GM12878 (cell line): ENCODE results near the gene CD82. TPM values are rescaled to one million over a fixed set of nuclear protein-coding genes. Genes with fewer than 3 reads are reported as not detected.

Experiments
- ATAC-seq: fragments of 200-7000 bp; cut with Tn5 transposase; 3 replicates; pipeline ENCODE4 v1.9.1; 2020; ENCODE audit warnings: mild to moderate bottlenecking, moderate library complexity
- BruUV-seq: library from RNA; stranded (reverse); fragments of 400-500 nt; replicated peaks from 2 replicates; lab custom pipeline; 2021; lab: Mats Ljungman, UMichigan
- CTCF ChIA-PET: fragments of 300-600 bp; sonication (Branson Sonifier 250); formaldehyde crosslinking; extraction: SDS; loops from one replicate; lab custom pipeline; 2021; ENCODE audit warnings: inconsistent platforms; lab: Yijun Ruan, JAX
- POLR2A ChIA-PET: fragments of 350-600 bp; formaldehyde crosslinking; extraction: SDS; loops from one replicate; lab custom pipeline; 2021; ENCODE audit warnings: inconsistent platforms; lab: Charles Lee
- RAD21 ChIA-PET: fragments of 300-600 bp; sonication (Branson Sonifier 250); formaldehyde crosslinking; loops from one replicate; lab custom pipeline; 2023; ENCODE audit warnings: antibody characterized with exemption; ENCODE audit not compliant: unreplicated experiment; lab: Charles Lee
- SMC1A ChIA-PET: fragments of 300-600 bp; sonication (Branson Sonifier 250); formaldehyde crosslinking; loops from one replicate; lab custom pipeline; 2023; ENCODE audit not compliant: unreplicated experiment, uncharacterized antibody; lab: Charles Lee
- DNase-seq: peaks from one replicate; pipeline ENCODE4 v3.0.0-alpha.2; 2011; ENCODE audit warnings: low read depth, low spot score
- FAIRE-seq: peaks from 3 replicates; lab custom pipeline; 2011; peaks lifted over from hg19 to GRCh38; lab: Jason Lieb, UNC
- H2AFZ ChIP-seq: 2 replicates; pipeline ENCODE4 v1.6.0; 2011; ENCODE audit warnings: low read depth, low read length, control low read depth; ENCODE audit not compliant: control insufficient read depth
- H3K27ac ChIP-seq: 2 replicates; pipeline ENCODE4 v1.5.1; 2011; ENCODE audit warnings: control low read depth; ENCODE audit not compliant: control insufficient read depth, insufficient read depth
- H3K27me3 ChIP-seq, 2 experiments: replicated peaks in 1 of 2; 2 replicates each; pipeline versions ENCODE4 v1.6.0 to v1.6.1; 2011; ENCODE audit warnings: low read length in 1 of 2; ENCODE audit not compliant: control insufficient read depth in 2 of 2, insufficient read depth in 2 of 2
- H3K36me3 ChIP-seq, 2 experiments: 2 replicates each; pipeline ENCODE4 v1.5.1; 2011; ENCODE audit warnings: low read length in 1 of 2; ENCODE audit not compliant: control insufficient read depth in 2 of 2, insufficient read depth in 2 of 2
- H3K4me1 ChIP-seq: 2 replicates; pipeline ENCODE4 v1.6.1; 2011; ENCODE audit warnings: mild to moderate bottlenecking, low read length, moderate library complexity, mixed read lengths; ENCODE audit not compliant: control insufficient read depth, insufficient read depth
- H3K4me2 ChIP-seq: 2 replicates; pipeline ENCODE4 v1.6.0; 2011; ENCODE audit warnings: control low read depth; ENCODE audit not compliant: control insufficient read depth, insufficient read depth
- H3K4me3 ChIP-seq: fragments of 200-600 bp; sonication (generic); 2 replicates; pipeline ENCODE4 v1.5.1; 2016
- H3K79me2 ChIP-seq: 2 replicates; pipeline ENCODE4 v1.6.0; 2011; ENCODE audit warnings: low read length; ENCODE audit not compliant: control insufficient read depth, insufficient read depth
- H3K9ac ChIP-seq: 2 replicates; pipeline ENCODE4 v1.8.0; 2011; ENCODE audit warnings: low read length, control low read depth, mixed read lengths; ENCODE audit not compliant: control insufficient read depth, insufficient read depth
- H3K9me3 ChIP-seq: replicated peaks from 3 replicates; pipeline ENCODE4 v1.5.1; 2011; ENCODE audit warnings: mild to moderate bottlenecking, low read length; ENCODE audit not compliant: control insufficient read depth, insufficient read depth
- H4K20me1 ChIP-seq: 2 replicates; pipeline ENCODE4 v1.6.0; 2011; ENCODE audit not compliant: control insufficient read depth, insufficient read depth
- BCL3 ChIP-seq: IDR thresholded peaks from 2 replicates; pipeline ENCODE4 v1.6.1; 2011; ENCODE audit warnings: borderline replicate concordance, low read depth, mild to moderate bottlenecking, moderate library complexity, low read length; ENCODE audit not compliant: insufficient read depth, poor library complexity, severe bottlenecking
- ETV6 ChIP-seq, 2 experiments: fragments of 450-650 bp in 1 of 2; IDR thresholded peaks in 1 of 2; conservative IDR thresholded peaks in 1 of 2; 2 replicates each; pipeline ENCODE4 v1.6.1; 2014; ENCODE audit warnings: antibody characterized with exemption in 1 of 2, borderline replicate concordance in 1 of 2, low read depth in 1 of 2, mild to moderate bottlenecking in 1 of 2, moderate library complexity in 1 of 2
- HDGF ChIP-seq: fragments of 450-650 bp; IDR thresholded peaks from 2 replicates; pipeline ENCODE4 v1.6.1; 2016; ENCODE audit warnings: antibody characterized with exemption
- MYB ChIP-seq: fragments of 150-350 bp; IDR thresholded peaks from 2 replicates; pipeline ENCODE4 v1.6.1; 2014; ENCODE audit warnings: mild to moderate bottlenecking, low read depth, low read length, borderline replicate concordance
- RUNX3 ChIP-seq: IDR thresholded peaks from 2 replicates; pipeline ENCODE4 v1.6.1; 2012; ENCODE audit warnings: low read length, inconsistent platforms
- SREBF2 ChIP-seq: IDR thresholded peaks from 2 replicates; pipeline ENCODE4 v1.6.1; 2012; ENCODE audit warnings: mild to moderate bottlenecking, low read length
- TAF1 ChIP-seq: IDR thresholded peaks from 2 replicates; pipeline ENCODE4 v1.6.1; 2011; ENCODE audit warnings: mild to moderate bottlenecking, low read depth, low read length, borderline replicate concordance
- TARDBP ChIP-seq: IDR thresholded peaks from 2 replicates; pipeline ENCODE4 v1.6.1; 2016; ENCODE audit warnings: borderline replicate concordance
- WGBS: methylation state at CpG from one replicate; pipeline ENCODE4 v1.1.6; 2016; ENCODE audit warnings: low lambda C conversion rate; ENCODE audit not compliant: insufficient replicate concordance, insufficient coverage; ENCODE audit errors: missing lambda C conversion rate; 5-methylcytosine and 5-hydroxymethylcytosine counted together
- in situ Hi-C: fragments of 300-500 bp; cut with MboI; formaldehyde crosslinking; loops from 9 replicates; pipeline ENCODE4 v1.14.3; 2018; ENCODE audit warnings: mixed read lengths
- intact Hi-C: fragments of 100-400 bp; cut with micrococcal nuclease; formaldehyde crosslinking; loops from one replicate; pipeline ENCODE4 v1.14.2; 2022; ENCODE audit not compliant: unreplicated experiment
- polyA plus RNA-seq, 11 experiments: library from polyadenylated mRNA; depleted of rRNA in 4 of 11; unstranded in 6 of 11; stranded (reverse) in 5 of 11; fragments of >200 nt; fragmentation: Nextera tagmentation in 4 of 11; fragmentation: Illumina TruSeq in 1 of 11; extraction: Ambion mirVana in 4 of 11; extraction: Trizol in 1 of 11; gene quantifications; 1 replicate in 1 of 11; 2 replicates in 10 of 11; pipeline versions ENCODE4 v1.2.1 to v1.2.3, GENCODE V29; 2011 to 2016; ENCODE audit warnings: inconsistent platforms in 2 of 11, missing spikeins in 2 of 11, low read depth in 1 of 11
- total RNA-seq, 4 experiments: library from RNA; depleted of rRNA in 3 of 4; stranded (reverse); fragments of >200 nt in 3 of 4; fragmentation: Illumina TruSeq in 1 of 4; extraction: Trizol in 1 of 4; gene quantifications; 2 replicates each; pipeline versions ENCODE4 v1.2.1 to v1.2.3, GENCODE V29; 2013 to 2021
- TF ChIP-seq, protein P1 (sequence below): fragments of 450-650 bp; IDR thresholded peaks from 2 replicates; pipeline ENCODE4 v1.6.1; 2018; ENCODE audit warnings: mild to moderate bottlenecking, low read depth, moderate library complexity; ENCODE audit not compliant: partially characterized antibody

CD82 gene
- total and polyA plus RNA-seq, 10 of the 15 experiments (the other 5 are each of a cell fraction or from before 2014, with no cell fraction given): 5.2 to 180 (median 84.7) TPM

DNA sequence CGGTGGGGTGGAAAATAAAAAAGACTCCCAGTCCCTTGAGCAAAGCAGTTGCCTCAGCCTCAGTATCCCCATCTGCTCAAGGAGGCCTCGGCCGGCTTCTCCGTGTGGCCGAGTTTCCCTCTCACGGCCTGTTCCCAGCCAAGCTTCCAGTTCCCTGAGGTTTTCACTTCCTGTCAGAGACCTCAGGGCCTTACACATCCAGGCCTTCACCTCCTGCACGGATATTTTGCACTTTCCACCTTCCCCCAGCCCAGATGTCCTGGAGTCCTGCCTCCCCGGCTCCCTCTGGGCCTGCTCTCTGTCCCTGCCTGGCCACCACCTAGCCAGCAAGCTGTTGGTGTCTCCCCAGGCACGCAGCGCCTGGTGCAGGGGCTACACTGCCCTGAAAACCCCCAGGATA is 41.1 kb upstream of the CD82 start (continued):
- TF ChIP-seq TARDBP: no peak

GRCh38 chr11:44524751-44525201 is 40.7 kb upstream of the CD82 start:
- FAIRE-seq (no peak), DNase-seq (no peak), ATAC-seq (no peak)
- peaks cover under 1 to 2% of the 10 kb centered on the region in 2 experiments; a peak in 1 of 4 replicates for H3K27me3 ChIP-seq
- no peaks in the 10 kb centered on the region for H3K79me2 ChIP-seq
- SMC1A ChIA-PET: no interaction called here
- no peaks in the 10 kb centered on the region for H3K9me3 ChIP-seq
- TF ChIP-seq HDGF (no peak), RUNX3 (no peak)
- BruUV-seq: no TSS peak
- in situ Hi-C loops (no loop called here), intact Hi-C loops (no loop called here)
- CTCF ChIA-PET: interaction anchor here (0.6 to 2.1 kb wide), 3 partner anchors 10 to 311 kb away, joined by 3 to 10 read pairs (median 3); no protein-coding TSS in a partner anchor
- H3K9ac ChIP-seq: no peak overlapping the region
- no peak overlapping the region for H2AFZ ChIP-seq
- RAD21 ChIA-PET: no interaction called here
- H3K4me3 ChIP-seq: no peak overlapping the region
- no peaks in the 10 kb centered on the region for H4K20me1 ChIP-seq
- POLR2A ChIA-PET: no interaction called here
- H3K4me2 ChIP-seq: no peak overlapping the region
- no peaks in the 10 kb centered on the region for H3K4me1 ChIP-seq
- no peaks in the 10 kb centered on the region for H3K36me3 ChIP-seq
- H3K27ac ChIP-seq: no peak overlapping the region
- 14% methylated on average over 12 of the region's 12 CpGs for WGBS

DNA sequence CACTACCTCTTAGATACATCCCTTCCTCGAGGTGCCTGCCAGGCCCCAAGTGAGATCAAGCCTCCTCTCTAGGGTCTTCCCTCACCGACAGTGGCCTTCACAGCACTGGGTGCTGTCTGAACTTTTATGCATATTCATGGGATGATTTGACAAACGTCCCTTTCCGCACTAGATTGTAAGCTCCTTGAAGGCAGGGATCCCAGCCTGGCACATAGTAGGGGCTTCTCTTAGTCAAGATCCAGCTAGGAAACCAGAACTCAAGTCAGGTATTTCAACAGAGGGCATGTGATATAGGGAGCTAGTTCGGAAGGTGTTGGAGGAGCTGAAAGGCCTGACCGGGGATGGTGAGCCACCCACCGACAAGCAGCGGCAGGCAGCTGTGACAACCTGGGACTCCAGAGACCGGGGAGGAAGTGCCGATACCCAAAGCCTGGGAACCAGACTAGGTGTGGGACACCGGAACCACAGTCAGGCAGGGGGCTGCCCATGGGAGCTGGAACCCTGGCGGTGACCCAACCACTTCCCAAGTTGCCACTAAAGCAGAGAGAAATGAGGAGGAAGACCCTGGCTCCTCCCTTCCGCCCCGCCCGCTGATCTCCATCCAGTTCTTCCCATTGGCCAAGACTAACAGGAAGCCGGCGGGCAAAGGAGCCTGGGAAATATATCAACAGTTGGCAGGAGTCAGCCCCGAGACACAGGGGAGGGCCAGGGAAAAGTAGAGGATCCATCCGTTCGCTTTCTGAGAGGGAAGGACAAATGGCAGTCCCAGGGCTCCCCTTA is 39.8 kb upstream of the CD82 start:
- WGBS: 69% methylated on average over 20 of the region's 20 CpGs
- no peak for DNase-seq
- no peak for TF ChIP-seq ETV6 (conservative IDR thresholded peaks at IDR 0.05 in 1 of 2, IDR thresholded peaks at IDR 0.05 in 1 of 2; ENCODE audit: borderline replicate concordance in 1 of 2, low read depth in 1 of 2)
- no peak for TF ChIP-seq MYB
- no peak for TF ChIP-seq TAF1
- TF ChIP-seq SREBF2: no peak
- TF ChIP-seq BCL3: no peak
- TF ChIP-seq, protein P1, sequence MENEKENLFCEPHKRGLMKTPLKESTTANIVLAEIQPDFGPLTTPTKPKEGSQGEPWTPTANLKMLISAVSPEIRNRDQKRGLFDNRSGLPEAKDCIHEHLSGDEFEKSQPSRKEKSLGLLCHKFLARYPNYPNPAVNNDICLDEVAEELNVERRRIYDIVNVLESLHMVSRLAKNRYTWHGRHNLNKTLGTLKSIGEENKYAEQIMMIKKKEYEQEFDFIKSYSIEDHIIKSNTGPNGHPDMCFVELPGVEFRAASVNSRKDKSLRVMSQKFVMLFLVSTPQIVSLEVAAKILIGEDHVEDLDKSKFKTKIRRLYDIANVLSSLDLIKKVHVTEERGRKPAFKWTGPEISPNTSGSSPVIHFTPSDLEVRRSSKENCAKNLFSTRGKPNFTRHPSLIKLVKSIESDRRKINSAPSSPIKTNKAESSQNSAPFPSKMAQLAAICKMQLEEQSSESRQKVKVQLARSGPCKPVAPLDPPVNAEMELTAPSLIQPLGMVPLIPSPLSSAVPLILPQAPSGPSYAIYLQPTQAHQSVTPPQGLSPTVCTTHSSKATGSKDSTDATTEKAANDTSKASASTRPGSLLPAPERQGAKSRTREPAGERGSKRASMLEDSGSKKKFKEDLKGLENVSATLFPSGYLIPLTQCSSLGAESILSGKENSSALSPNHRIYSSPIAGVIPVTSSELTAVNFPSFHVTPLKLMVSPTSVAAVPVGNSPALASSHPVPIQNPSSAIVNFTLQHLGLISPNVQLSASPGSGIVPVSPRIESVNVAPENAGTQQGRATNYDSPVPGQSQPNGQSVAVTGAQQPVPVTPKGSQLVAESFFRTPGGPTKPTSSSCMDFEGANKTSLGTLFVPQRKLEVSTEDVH: no peak
- no peak for TF ChIP-seq RUNX3

More for the DNA sequence above, 39.8 kb upstream of the CD82 start:
- no peaks in the 10 kb centered on the region for H4K20me1 ChIP-seq
- intact Hi-C loops: no loop called here
- no peak for FAIRE-seq
- no peaks in the 10 kb centered on the region for H3K79me2 ChIP-seq
- H3K27me3 ChIP-seq: peaks cover 2 to 4% of the 10 kb centered on the region in 2 experiments; a peak in 1 of 4 replicates
- ChIA-PET CTCF (interaction anchor here (0.7 to 1.0 kb wide), 2 partner anchors 11 to 31 kb away, joined by 3 read pairs; no protein-coding TSS in a partner anchor), RAD21 (no interaction called here), SMC1A (interaction anchor here (1.0 kb wide), 1 partner anchor 9 kb away, joined by 3 read pairs; no protein-coding TSS in a partner anchor), POLR2A (no interaction called here)
- H3K4me1 ChIP-seq: no peaks in the 10 kb centered on the region
- H3K27ac ChIP-seq: no peak overlapping the region
- no peak overlapping the region for H3K4me2 ChIP-seq
- no peak overlapping the region for H2AFZ ChIP-seq
- no peaks in the 10 kb centered on the region for H3K36me3 ChIP-seq
- ATAC-seq: no peak
- no TSS peak for BruUV-seq
- no peak overlapping the region for H3K9ac ChIP-seq
- no peaks in the 10 kb centered on the region for H3K9me3 ChIP-seq
- H3K4me3 ChIP-seq: no peak overlapping the region
- in situ Hi-C loops: no loop called here
